Stromal cell of bone marrow (primary cell): ENCODE data around the gene KRT72.

ENCODE experiments used
- DNase-seq: peaks from one replicate; pipeline ENCODE4 v3.0.0-alpha.2; 2012; ENCODE audit warnings: low read depth

KRT72 gene

DNA sequence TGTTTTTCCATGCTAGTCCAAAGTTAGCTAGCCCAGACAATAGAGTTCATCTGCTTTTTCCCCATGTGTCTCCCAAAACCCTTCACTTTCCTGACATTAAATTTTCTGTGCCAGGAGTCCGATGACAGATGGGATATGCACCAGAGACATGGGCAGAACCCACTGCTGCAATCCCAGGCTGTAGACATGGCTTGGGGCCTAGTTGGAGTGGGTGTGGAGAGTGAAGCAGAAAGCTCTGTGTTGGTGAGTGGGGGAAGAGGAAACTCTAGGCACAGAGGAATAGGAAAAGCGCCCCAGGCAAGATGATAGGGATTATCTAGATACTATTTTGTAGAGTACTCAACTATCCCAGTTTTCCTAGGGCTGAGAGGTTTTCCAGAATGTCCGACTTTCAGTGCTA, 22.8 kb downstream of the KRT72 start:
- DNase-seq, result no peak

DNA sequence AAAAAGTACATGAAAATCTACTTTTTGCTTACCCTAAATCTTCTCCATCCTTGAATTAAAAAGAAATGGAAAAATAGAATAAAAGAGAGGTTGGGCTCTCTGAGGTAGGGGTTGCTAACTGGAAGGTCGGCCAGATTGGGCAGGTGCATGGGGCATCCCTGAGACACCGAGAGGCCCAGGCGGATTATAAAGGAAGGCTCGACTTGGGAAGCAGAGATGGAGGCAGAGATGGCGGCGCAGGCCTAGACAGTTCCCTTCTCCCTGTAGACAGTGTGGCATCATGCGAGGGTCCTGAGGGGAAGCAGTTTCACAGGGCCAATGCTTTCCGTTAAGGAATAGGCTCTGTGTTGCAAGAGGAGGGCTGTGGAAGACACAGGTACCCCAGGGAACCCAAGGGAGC, 23.9 kb downstream of the KRT72 start:
- DNase-seq, result no peak

DNA sequence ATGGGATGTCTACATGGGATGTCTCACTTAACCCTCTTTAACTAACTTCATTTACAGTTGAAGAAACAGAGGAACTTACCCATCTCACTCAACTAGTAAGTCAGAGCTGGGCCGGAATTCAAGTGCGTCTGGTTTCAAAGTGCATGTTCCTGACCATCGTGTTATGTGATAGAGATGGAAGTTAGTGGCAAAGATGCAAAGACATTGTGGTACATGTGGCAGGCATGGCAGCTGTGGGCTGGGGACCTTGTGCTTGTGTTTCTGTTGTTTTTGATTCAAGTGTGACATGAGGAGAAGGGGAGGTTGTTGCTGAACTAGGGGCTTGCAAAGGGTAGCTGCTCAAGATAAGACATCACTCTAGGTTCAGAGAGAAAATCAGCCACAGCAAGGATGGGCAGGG, 25.3 kb downstream of the KRT72 start:
- DNase-seq, result no peak

DNA sequence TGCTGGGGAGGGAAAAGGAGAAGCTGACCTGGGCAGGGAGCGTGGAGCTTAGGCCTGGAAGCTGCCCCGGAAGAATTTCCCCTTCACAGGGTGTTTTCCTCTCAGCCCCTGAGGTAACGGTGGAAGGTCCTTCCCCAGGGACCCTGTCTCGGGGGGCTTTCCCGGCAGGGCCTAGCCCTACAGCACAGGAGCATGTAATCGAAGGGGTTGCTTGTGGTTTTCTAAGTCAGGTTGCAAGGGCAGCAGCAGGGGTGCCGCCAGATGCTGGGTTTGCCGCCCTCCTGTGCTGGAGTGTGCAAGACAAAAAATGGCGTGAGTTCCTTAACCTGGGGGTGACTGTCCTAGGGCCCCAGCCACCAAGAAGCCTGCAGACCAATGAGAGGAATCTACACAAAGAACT, 26.0 kb downstream of the KRT72 start:
- DNase-seq, result no peak

DNA sequence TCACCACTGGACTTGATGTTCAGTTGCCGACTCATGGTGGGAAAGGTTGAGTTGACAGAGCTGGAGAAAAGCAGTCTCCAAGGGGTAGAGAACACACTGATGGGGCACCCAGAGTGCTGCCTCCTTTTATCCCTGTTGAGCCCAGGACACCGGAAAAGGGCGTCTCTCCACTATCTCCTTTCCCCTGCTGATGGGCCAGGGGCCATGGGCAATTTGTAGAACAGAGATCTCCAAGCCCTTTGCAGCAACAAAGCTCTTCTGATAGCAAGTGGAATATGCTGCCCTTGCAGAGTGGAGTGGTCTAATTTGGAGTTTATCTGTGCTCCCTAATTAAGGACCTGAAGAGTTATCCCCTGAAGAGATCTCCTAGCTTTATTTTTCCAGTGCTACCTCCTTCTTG, 27.5 kb downstream of the KRT72 start, which contains the start of gene KRT74:
Gene KRT74, minus strand, starts transcription at position 101 of the 400 bp plus-strand sequence. Its CDS starts 66 bp downstream, at position 35.
- DNase-seq, result no peak

DNA sequence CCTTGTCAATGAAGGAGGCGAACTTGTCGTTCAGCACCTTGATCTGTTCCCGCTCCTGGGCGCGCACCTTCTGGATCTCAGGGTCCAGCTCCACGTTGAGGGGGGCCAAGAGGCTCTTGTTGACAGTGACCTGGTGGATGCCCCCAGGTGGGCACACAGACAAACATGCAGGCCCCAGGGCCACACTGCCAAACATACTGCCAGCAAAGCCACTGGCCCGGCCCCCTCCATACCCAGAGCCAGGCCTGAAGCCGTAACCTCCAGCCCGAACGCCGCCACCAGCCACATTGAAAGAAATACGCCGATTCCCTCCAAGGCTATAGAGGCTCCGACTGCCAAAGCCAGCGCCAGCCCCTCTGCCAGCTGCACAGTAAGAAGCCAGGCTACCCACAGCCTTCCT, 28.0 kb downstream of the KRT72 start:
- DNase-seq, result no peak

- no peak for DNase-seq
Measured at GRCh38 chr12:52570511-52570910, 30.8 kb downstream of the KRT72 start.

DNA sequence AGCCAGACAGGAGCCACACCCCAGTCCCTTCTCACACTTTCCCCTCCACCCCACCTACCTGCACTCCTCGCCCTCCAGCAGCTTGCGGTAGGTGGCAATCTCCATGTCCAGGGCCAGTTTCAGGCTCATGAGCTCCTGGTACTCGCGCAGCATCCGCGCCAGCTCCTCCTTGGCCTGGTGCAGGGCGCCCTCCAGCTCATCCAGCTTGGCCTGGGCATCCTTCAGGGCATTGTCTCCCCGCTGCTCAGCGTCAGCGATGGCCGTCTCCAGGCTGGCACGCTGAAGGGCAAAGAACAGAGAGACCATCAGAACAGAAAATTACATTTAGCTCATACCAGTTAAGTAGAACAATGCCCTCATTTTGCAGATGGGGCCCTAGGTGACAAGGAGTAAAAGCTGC, 33.2 kb downstream of the KRT72 start:
- no peak for DNase-seq

DNA sequence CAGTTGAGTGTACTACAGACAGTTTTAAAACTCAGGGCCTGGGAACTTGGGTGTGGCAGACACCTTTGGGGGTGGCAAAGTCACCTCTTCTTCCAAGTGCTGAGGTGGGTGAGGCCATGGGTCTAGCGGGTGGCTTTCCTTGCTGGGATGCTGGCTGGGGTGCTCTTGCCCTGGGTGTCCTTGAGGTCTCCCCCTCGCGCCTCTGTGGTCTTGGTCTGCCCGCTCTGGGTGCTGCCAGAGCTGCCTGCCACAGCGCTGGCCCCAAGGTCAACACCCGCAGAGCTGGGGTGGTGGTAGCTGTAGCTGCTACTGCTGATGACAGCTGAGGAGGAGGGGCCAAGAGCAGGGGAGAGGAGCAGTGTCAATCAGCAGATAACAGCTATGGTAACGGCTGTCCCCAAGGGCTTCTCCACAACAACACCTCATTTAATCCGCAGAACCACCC, 34.4 kb downstream of the KRT72 start:
- no peak for DNase-seq

GRCh38 chr12:52564582-52564981, 36.7 kb downstream of the KRT72 start:
- no peak for DNase-seq

DNA sequence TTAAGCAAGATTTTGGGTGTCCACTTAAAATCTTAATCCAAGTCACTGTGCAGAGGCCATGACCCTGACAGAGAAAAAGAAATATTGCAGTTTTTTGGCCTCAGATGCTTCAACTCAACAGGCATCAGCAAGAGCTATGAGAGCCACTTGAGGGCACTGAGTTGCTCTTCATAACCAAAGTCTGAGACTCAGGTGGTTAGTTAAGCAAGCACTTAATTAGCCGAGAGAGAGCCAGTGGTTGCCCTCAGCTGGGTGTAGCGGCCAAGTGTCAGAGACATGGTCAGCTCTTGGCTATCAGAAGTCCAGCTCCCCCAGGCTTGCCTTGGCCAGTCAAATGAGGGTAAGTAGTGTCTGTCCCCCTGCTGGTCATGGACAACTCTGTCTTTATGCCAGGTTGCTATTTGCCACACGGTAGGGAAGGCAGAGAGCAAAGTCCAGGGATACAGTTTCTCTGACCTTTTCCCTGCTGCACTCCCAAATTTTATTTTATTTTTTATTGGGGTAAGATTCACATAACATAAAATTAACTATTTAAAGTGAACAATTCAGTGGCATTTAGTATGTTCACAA, 39.3 kb downstream of the KRT72 start:
- DNase-seq, result no peak

DNA sequence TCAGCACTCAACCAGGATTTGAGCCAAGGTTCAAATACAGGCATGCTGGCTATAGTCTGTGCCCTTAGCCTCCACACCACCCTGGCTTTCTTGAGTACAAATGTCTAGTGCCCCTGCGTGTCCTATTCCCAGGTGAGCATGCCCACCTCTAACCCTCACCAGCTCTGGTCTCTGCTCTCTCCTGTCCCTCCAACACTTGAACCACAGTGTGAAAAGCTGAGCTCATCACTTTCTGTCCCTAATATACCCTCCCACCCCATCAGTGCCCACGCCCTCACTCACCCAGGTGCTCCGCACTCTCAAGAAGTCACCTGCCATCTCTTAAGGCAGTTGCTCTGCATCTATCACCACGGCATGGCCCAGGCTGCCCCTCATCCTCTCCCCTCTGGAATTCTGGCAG, 41.3 kb downstream of the KRT72 start:
- no peak for DNase-seq

- no peak for DNase-seq
Measured at GRCh38 chr12:52558781-52559445, 42.4 kb downstream of the KRT72 start.

DNA sequence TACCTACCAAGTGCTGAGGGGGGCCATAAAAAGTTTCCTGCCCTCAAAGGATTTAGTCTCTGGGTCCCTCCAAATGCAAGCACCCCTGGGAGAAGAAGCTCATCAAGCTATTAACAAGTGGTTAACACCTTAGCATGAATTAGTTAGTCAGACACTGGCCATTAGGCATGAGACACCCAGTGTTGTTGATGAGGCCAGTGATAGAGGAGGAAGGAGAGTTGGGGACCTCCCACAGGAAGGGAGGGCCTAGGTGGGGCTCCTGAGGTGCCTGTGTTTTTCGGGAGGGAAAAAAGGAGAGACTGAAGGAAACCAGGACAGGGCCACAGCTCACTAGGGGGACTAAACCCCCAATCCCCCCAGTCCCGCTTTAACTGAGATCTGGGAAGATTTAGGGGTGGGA, 43.8 kb downstream of the KRT72 start:
- no peak for DNase-seq

DNA sequence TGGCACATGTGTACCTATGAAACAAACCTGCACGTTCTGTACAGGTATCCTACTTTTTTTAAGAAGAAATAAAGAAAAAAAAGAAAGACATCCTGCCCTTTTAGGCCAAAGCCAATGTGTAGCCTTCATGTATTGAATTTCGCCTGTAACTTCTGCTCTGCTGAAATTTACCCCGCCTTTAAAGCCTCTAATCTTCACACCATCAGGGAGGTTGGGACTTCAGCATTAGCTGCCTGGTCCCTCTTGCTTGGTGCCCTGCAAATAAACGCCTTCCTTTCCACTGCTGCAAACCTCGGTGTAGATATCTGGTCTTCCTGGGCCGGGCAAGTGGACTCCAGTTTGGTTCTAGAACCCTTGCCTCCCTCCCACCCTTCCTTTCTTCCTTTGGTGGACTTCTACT, 45.7 kb downstream of the KRT72 start:
- no peak for DNase-seq

DNA sequence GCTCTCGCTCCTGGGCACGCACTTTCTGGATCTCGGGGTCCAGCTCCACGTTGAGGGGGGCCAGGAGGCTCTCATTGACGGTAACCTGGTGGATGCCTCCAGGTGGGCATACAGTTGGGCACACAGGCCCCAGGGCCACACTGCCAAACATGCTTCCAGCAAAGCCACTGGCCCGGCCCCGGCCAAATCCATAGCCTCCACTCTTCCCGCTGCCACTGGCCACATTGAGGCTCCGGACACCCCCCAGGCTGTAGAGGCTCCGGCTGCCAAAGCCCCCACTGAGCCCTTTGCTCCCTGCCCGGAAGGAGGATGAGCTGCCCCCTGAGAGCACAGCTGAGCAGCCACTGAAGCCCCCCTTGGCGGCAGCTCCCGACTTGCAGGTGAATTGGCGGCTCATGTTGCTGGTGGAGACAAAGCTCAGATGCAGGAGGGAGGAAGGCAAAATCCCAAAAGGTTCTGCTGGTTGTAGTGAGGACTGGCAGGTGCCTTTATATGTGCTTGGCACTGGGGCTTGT, 48.5 kb downstream of the KRT72 start, which contains the start of gene KRT71:
Gene KRT71, minus strand, starts transcription at position 465 of the 515 bp plus-strand sequence. Its CDS starts 68 bp downstream, at position 397.
- DNase-seq, result no peak

- no peak for DNase-seq
Measured at GRCh38 chr12:52552055-52552454, 49.2 kb downstream of the KRT72 start.

DNA sequence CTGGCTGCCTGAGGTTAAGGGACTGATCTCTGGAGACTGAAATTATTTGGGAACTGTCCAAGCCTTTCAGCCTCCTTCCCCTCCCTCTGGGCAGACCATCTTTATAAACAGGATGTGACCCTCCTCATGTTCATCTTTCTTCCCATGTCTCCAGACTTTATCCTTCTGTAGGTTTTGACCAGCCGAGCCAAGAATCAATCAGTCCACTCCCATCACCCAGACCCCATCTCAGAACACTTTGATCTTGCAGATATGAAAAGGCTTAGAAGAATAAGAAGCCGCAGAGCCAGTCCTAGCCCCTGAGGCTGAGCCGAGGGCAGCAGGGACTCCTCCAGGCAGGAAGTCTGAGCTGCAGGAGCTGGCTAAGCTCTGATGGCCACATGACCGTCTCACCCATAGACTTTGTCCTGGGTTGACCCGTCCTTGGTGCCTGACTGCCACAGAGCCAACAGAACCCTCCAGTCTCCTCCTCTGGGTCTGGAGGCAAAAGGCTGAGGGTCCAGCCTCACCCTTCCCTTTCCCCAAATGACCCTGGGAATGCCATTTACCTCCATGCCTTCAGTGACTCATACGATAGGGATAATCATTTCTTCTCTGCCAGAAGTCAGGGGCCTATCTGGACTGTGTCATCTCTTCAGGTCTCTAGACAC, 49.9 kb downstream of the KRT72 start:
- no peak for DNase-seq

DNA sequence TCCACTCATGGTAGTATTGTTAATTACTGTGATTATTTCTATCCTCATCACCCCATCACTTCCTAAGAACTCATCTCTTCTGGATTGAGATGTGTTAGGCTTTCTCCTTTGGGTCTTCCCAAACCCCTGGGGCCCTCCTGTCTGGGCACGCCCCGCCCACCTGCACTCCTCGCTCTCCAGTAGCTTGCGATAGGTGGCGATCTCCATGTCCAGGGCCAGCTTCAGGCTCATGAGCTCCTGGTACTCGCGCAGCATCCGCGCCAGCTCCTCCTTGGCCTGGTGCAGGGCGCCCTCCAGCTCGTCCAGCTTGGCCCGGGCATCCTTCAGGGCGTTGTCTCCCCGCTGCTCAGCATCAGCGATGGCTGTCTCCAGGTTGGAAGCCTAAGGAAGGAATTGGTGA, 55.1 kb downstream of the KRT72 start:
- DNase-seq, result no peak

DNA sequence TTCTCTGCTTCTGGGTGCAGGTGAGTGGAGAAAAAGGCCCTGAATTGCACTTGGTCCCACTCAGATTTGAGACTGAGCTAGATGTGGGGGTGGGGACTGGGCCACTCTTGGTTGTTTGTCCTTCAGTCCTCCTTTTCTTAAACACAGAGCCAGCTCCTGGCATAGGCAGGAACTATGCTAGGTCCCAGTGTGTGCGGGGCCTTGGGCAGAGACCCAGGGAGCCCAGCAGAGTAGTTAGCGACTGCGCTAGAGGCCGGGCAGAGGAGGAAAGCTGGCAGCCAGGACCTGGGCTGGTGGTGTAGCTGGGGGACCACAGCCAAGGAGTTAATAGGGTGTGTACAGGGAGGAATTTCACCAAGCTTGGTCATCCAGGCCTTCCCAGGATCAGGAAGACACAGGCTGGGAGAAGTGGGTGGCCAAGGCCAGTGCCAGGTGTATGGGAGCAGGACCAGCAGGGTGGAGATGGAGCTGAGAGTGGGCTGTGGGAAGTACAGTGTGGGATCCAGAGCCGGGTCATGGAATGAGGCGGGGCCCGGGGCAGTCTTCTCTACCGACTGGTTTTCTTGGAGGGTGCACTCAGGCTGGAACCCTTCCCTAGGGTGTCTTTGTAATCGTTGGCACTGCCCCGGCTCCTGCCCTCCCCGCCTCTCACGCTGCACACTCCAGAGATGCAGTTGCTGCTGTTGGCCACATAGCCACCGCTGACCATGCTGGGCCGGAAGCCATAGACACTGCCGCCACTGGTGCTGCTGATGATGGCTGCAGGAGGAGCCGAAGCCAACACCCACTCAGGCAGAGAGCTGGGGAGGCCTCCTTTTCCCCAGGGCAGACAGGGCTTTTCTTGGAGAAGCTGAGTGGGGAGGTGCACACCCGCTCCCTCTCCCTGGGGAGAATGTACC, 57.0 kb downstream of the KRT72 start:
- DNase-seq, result peak; percentile 8

DNA sequence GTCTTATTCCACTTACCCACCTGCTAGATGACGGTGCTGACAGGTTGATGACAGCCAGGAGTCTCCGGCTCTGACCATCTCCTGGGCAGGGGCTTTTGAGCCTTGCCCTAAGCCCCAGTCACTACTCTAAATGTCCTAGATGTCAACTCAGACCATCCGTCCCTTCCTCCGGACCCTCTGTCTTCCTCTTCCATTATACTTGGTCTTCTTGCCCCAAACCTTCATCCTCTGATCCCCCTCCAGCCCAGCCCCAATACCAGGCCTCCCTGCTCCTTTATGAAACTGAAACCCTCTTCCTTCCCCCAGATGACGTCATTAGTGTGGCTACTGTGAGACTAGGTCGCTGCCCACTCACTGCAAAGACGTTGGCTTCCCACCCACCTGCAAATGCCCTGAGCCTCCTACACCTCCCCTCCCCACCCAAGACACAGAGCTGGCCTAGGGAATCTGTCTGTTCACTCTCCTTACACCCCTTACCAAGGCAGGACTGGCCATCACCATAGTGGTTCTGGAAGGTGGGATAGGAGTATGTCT, 58.4 kb downstream of the KRT72 start:
- DNase-seq, result no peak

DNA sequence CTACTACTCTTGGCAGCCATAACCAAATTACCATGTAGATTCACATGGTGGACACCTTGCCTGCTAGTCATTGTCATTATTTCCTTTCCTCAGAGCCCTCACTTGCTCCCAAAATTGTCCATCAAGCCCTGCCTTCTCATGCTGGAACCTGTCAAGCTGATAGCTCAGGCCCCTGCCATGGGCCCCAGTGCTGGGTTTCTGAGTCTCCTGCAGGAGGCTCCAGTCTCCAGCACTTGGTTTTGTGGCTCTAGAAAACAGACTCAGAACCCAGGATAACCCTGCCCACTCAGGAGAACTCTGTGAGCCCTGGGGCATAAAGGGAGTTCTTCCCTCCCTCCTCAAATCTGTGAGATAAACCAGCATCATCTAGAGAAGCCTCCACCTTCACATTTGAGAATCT, 59.1 kb downstream of the KRT72 start:
- DNase-seq, result no peak
